Fibroblast of lung (primary cell): ENCODE measurements around the gene PRMT5. TPM values are rescaled to one million over a fixed set of nuclear protein-coding genes. Genes with fewer than 3 reads are reported as not detected.
A peak's percentile ranks its signal among the peaks of the same experiment; 100 is the strongest.

Experiments used
- DNase-seq, 2 donors: peaks; one replicate each; pipeline versions ENCODE4 v3.0.0 to v3.0.0-alpha.2; 2010; ENCODE audit warnings: low read depth in 2 of 2
- H2AFZ ChIP-seq: 2 replicates; pipeline ENCODE4 v1.5.1; 2012; ENCODE audit warnings: low read length, control low read depth, inconsistent platforms
- H3K27ac ChIP-seq: 2 replicates; pipeline ENCODE4 v1.5.1; 2011; ENCODE audit warnings: low read length, control low read depth; ENCODE audit not compliant: insufficient read depth
- H3K27me3 ChIP-seq: 2 replicates; pipeline ENCODE4 v1.5.1; 2011; ENCODE audit warnings: mild to moderate bottlenecking, low read length; ENCODE audit not compliant: control insufficient read depth, insufficient read depth
- H3K36me3 ChIP-seq: 2 replicates; pipeline ENCODE4 v1.5.1; 2011; ENCODE audit warnings: low read length; ENCODE audit not compliant: control insufficient read depth, insufficient read depth
- H3K4me1 ChIP-seq: 2 replicates; pipeline ENCODE4 v1.5.1; 2011; ENCODE audit warnings: low read length; ENCODE audit not compliant: control insufficient read depth, insufficient read depth; ENCODE audit errors: extremely low read depth
- H3K4me2 ChIP-seq: 2 replicates; pipeline ENCODE4 v1.5.1; 2011; ENCODE audit warnings: low read length, control low read depth; ENCODE audit not compliant: insufficient read depth; ENCODE audit errors: extremely low read depth
- H3K4me3 ChIP-seq, 4 experiments: fragments of 200-600 bp in 1 of 4; sonication (generic) in 1 of 4; replicated peaks in 1 of 4; 2 replicates each; pipeline ENCODE4 v1.5.1; 2011 to 2016; ENCODE audit warnings: low read length in 4 of 4, low read depth in 3 of 4, mild to moderate bottlenecking in 3 of 4, control low read depth in 2 of 4, inconsistent platforms in 1 of 4, mixed read lengths in 1 of 4; ENCODE audit not compliant: insufficient read depth in 1 of 4; ENCODE audit errors: control extremely low read depth in 1 of 4
- H3K79me2 ChIP-seq: 2 replicates; pipeline ENCODE4 v1.5.1; 2012; ENCODE audit warnings: mild to moderate bottlenecking, low read length, inconsistent platforms; ENCODE audit not compliant: control insufficient read depth, insufficient read depth
- H3K9ac ChIP-seq: 2 replicates; pipeline ENCODE4 v1.5.1; 2011; ENCODE audit warnings: mild to moderate bottlenecking, low read length, control low read depth; ENCODE audit not compliant: insufficient read depth
- H3K9me3 ChIP-seq: 2 replicates; pipeline ENCODE4 v1.5.1; 2012; ENCODE audit warnings: low read depth, low read length; ENCODE audit not compliant: control insufficient read depth, insufficient read depth
- H4K20me1 ChIP-seq: 2 replicates; pipeline ENCODE4 v1.5.1; 2011; ENCODE audit warnings: low read length; ENCODE audit not compliant: control insufficient read depth, insufficient read depth; ENCODE audit errors: extremely low read depth
- EZH2 ChIP-seq: IDR thresholded peaks from 2 replicates; pipeline ENCODE4 v1.5.1; 2012; ENCODE audit warnings: low read length, control low read depth, mild to moderate bottlenecking; ENCODE audit errors: missing control alignments
- polyA plus RNA-seq, 2 donors: library from polyadenylated mRNA; depleted of rRNA in 1 of 2; stranded (reverse) in 1 of 2; unstranded in 1 of 2; fragments of >200 nt; gene quantifications; 2 replicates each; pipeline ENCODE4 v1.2.1, GENCODE V29; 2011 to 2012; ENCODE audit warnings: missing spikeins in 1 of 2
- total RNA-seq: library from RNA; depleted of rRNA; stranded (reverse); fragments of >200 nt; gene quantifications from 2 replicates; pipeline ENCODE4 v1.2.1, GENCODE V29; 2014
- TF ChIP-seq, protein P1 (sequence below), 2 donors: IDR thresholded peaks in 1 of 2; conservative IDR thresholded peaks in 1 of 2; 1 replicate in 1 of 2; 2 replicates in 1 of 2; pipeline ENCODE4 v1.5.1; 2011 to 2012; ENCODE audit warnings: low read length in 2 of 2, control low read depth in 1 of 2, inconsistent platforms in 1 of 2, low read depth in 1 of 2, mild to moderate bottlenecking in 1 of 2

Gene PRMT5
- total and polyA plus RNA-seq, 2 donors (not counting 1 experiment from before 2014, with no cell fraction given) = 54.8 to 91.7 TPM

DNA sequence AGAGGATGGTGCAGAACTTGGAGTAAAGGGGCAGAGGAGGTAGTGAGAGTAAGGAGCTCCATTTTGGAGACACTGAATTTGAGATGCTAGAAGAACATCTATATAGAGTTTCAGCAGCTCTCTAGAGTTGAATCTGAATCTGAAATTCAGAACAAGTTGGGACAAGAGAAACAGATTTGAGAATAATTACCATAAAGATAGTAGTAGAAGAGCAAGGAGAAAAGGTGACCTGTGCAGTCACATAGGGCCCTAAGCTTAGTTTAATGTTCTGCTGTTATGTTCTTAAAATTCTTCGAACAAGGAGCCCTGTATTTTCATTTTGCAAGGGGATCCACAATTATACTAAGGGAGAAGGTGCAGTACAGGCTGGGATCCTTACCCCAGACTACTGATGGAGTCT lies 38.8 kb downstream of the PRMT5 start:
- H4K20me1 ChIP-seq = no peaks in the 10 kb centered on the region
- no peaks in the 10 kb centered on the region for H3K36me3 ChIP-seq
- no peaks in the 10 kb centered on the region for H3K27me3 ChIP-seq
- TF ChIP-seq, protein P1, sequence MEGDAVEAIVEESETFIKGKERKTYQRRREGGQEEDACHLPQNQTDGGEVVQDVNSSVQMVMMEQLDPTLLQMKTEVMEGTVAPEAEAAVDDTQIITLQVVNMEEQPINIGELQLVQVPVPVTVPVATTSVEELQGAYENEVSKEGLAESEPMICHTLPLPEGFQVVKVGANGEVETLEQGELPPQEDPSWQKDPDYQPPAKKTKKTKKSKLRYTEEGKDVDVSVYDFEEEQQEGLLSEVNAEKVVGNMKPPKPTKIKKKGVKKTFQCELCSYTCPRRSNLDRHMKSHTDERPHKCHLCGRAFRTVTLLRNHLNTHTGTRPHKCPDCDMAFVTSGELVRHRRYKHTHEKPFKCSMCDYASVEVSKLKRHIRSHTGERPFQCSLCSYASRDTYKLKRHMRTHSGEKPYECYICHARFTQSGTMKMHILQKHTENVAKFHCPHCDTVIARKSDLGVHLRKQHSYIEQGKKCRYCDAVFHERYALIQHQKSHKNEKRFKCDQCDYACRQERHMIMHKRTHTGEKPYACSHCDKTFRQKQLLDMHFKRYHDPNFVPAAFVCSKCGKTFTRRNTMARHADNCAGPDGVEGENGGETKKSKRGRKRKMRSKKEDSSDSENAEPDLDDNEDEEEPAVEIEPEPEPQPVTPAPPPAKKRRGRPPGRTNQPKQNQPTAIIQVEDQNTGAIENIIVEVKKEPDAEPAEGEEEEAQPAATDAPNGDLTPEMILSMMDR (conservative IDR thresholded peaks at IDR 0.05 in 1 of 2, IDR thresholded peaks at IDR 0.05 in 1 of 2; ENCODE audit: low read depth in 1 of 2, low read length in 2 of 2) = no peak
- no peak for TF ChIP-seq EZH2
- no peak overlapping the region for H3K4me3 ChIP-seq
- no peak for DNase-seq
- H2AFZ ChIP-seq = no peak overlapping the region
- H3K4me2 ChIP-seq = no peak overlapping the region
- H3K27ac ChIP-seq = no peak overlapping the region
- no peak overlapping the region for H3K9ac ChIP-seq
- peaks cover 2% of the 10 kb centered on the region for H3K4me1 ChIP-seq
- no peaks in the 10 kb centered on the region for H3K79me2 ChIP-seq
- H3K9me3 ChIP-seq = no peaks in the 10 kb centered on the region

DNA sequence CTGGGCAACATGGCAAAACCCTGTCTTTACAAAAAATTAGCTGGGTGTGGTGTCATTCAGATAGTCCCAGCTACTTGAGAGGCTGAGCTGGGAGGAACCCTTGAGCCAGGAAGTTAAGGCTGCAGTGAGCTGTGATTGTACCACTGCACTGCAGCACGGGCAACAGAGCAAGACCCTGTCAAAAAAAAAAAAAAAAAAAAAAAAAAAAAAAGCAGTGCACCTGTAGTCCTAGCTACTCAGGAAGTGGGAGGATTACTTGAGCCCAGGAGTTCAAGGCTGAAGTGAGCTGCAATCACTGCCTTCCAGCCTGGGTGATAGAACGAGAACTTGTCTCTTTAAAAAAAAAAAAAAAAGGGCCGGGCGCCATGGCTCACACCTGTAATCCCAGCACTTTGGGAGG lies 40.5 kb downstream of the PRMT5 start:
- Histone ChIP-seq H4K20me1 (no peaks in the 10 kb centered on the region), H3K9me3 (no peaks in the 10 kb centered on the region)
- DNase-seq = no peak

DNA sequence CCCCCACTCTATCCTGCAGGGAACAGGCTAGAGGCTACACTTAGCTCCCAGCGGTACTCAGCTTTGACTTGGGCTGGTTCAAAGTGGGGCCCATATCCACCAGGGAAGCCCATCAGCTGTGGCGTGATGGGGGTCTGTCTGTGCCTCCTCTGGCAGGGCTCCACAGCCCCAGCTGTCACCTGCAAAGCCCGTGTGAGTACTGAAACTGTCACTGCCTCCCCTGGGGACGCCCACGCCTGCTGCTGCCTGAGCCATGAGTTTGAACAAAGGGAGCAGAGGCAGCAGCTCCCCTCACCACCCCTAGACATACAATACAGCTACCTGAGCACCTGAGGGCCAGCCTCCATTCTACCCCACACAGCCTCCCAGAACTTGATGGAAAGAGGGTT lies 41.2 kb downstream of the PRMT5 start:
- Histone ChIP-seq H3K79me2 (no peaks in the 10 kb centered on the region), H4K20me1 (no peaks in the 10 kb centered on the region), H3K9ac (no peak overlapping the region), H3K4me1 (peaks cover 2% of the 10 kb centered on the region), H3K27ac (no peak overlapping the region), H3K27me3 (no peaks in the 10 kb centered on the region), H3K36me3 (no peaks in the 10 kb centered on the region), H3K4me3 (peak overlapping the region; percentile 15 to 79 (median 41)), H2AFZ (no peak overlapping the region), H3K4me2 (peak overlapping the region; percentile 38), H3K9me3 (no peaks in the 10 kb centered on the region)
- no peak for TF ChIP-seq EZH2
- TF ChIP-seq, protein P1 (conservative IDR thresholded peaks at IDR 0.05 in 1 of 2, IDR thresholded peaks at IDR 0.05 in 1 of 2; ENCODE audit: low read depth in 1 of 2, low read length in 2 of 2) = no peak
- DNase-seq = no peak

More for the DNA sequence above, 40.5 kb downstream of the PRMT5 start:
- peaks cover 2% of the 10 kb centered on the region for H3K4me1 ChIP-seq
- TF ChIP-seq, protein P1 (conservative IDR thresholded peaks at IDR 0.05 in 1 of 2, IDR thresholded peaks at IDR 0.05 in 1 of 2; ENCODE audit: low read depth in 1 of 2, low read length in 2 of 2) = no peak
- TF ChIP-seq EZH2 = no peak
- no peaks in the 10 kb centered on the region for H3K36me3 ChIP-seq
- no peak overlapping the region for H3K4me3 ChIP-seq
- no peak overlapping the region for H3K4me2 ChIP-seq
- H3K27ac ChIP-seq = no peak overlapping the region
- H3K27me3 ChIP-seq = no peaks in the 10 kb centered on the region
- no peak overlapping the region for H3K9ac ChIP-seq
- no peaks in the 10 kb centered on the region for H3K79me2 ChIP-seq
- H2AFZ ChIP-seq = no peak overlapping the region
